Fibroblast of pulmonary artery (primary cell): ENCODE data around the gene TMEM185B.

Experiments used
- DNase-seq: peaks from one replicate; pipeline ENCODE4 v3.0.0-alpha.2; 2010; ENCODE audit warnings: low read depth
- H3K4me3 ChIP-seq: replicated peaks from 2 replicates; pipeline ENCODE4 v1.5.1; 2011; ENCODE audit warnings: low read depth, mild to moderate bottlenecking, control low read depth, low read length, moderate library complexity
- TF ChIP-seq, protein P1 (sequence below): IDR thresholded peaks from 2 replicates; pipeline ENCODE4 v1.5.1; 2011; ENCODE audit warnings: mild to moderate bottlenecking, control low read depth, low read length, inconsistent platforms; ENCODE audit errors: missing control alignments

Gene TMEM185B

DNA sequence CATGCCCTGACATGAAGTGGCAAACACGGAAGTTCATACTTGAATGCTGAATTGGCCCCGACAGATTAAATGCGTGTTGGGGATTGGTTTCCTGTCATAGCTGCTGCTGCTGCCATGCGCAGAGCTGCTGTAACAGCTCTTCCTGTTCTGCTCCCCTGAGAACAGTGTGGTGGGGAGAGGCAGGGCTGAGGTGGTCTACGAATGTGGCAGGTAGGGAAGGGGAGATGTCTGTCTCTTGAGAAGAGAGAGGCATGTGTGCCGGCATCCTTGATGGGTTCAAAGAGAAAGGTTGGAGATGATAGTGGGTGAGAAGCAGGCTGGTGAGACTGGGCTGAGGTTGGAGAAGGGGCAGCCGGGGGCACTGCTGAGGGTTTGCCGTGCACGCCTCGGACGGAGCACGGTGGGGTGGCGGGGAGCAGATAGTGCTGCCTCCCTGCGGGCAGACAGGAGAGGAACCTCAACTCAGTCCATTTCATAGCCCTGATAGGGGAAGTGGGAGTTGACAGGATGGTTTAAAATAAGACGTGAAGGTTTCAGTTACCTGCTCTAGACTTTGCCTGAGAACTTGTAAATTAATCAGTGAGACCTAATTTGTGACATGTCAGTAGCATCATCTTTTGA lies 46.1 kb downstream of the TMEM185B start:
- DNase-seq = no peak
- TF ChIP-seq, protein P1, sequence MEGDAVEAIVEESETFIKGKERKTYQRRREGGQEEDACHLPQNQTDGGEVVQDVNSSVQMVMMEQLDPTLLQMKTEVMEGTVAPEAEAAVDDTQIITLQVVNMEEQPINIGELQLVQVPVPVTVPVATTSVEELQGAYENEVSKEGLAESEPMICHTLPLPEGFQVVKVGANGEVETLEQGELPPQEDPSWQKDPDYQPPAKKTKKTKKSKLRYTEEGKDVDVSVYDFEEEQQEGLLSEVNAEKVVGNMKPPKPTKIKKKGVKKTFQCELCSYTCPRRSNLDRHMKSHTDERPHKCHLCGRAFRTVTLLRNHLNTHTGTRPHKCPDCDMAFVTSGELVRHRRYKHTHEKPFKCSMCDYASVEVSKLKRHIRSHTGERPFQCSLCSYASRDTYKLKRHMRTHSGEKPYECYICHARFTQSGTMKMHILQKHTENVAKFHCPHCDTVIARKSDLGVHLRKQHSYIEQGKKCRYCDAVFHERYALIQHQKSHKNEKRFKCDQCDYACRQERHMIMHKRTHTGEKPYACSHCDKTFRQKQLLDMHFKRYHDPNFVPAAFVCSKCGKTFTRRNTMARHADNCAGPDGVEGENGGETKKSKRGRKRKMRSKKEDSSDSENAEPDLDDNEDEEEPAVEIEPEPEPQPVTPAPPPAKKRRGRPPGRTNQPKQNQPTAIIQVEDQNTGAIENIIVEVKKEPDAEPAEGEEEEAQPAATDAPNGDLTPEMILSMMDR = peak; percentile 2
- H3K4me3 ChIP-seq = no peak overlapping the region

DNA sequence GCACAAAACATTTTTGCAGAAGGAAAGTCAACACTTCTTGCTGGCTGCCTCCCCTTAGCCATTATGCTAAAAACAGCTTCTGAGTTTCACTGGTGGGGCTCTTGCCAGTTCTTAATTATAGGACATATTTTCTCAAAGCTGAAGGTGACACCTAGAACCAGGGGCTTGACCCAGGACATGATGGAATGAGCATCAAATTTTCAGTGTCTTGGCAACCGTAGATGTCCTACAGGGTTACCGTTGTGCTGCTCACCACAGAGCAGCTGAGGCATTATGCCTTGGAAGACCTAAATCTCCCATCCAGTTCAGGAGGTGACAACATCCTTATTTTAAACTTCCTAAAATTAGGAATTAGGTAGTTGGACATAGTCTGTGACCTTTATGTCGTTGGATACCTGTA lies 46.7 kb downstream of the TMEM185B start:
- H3K4me3 ChIP-seq = no peak overlapping the region
- DNase-seq = no peak
- TF ChIP-seq, protein P1 = no peak

DNA sequence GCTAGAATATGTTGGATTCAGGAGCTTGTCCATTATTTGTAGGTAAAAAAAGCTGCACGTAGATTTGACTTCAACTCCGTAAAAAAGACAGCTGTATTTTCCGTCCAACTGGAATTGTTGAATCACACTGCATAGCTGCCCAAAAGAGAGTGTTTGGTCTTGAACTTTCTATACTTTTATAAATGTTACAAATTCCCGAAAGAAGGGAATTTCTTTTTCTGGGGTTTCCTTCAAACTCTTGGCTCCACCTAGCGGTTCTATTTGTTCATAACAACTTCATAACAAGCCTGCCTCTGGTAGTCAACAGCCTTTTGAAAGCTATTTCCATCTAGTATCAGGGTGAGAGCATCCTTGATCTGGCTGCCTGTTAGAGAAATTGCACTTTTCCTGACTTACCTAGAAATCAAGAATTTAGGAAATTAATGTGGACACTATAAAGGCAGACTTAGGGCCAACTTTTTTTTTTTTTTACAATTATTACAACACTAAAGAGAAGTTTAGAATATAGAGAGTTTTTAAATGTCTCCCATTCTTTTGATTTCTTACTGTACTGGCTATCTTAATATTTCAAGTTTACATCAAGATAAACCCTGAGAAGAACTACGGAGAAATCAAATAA lies 48.1 kb downstream of the TMEM185B start:
- H3K4me3 ChIP-seq = no peak overlapping the region
- peak; percentile 85 for DNase-seq
- TF ChIP-seq, protein P1 = peak; percentile 63
